PFSK-1 (cell line): ENCODE results near the gene IFI30.

Experiments used
- POLR2AphosphoS5 ChIP-seq: IDR thresholded peaks from 2 replicates; pipeline ENCODE4 v1.6.1; 2012; ENCODE audit warnings: low read depth, mild to moderate bottlenecking, control low read depth, low read length, moderate library complexity
- REST ChIP-seq, 2 experiments: IDR thresholded peaks; 2 replicates each; pipeline versions ENCODE4 v1.6.1 to v1.8.0; 2011 to 2012; ENCODE audit warnings: low read depth in 2 of 2, low read length in 2 of 2, control low read depth in 1 of 2, inconsistent platforms in 1 of 2, mild to moderate bottlenecking in 1 of 2, moderate library complexity in 1 of 2; ENCODE audit not compliant: insufficient read depth in 1 of 2
- SIN3A ChIP-seq: IDR thresholded peaks from 2 replicates; pipeline ENCODE4 v1.6.1; 2012; ENCODE audit warnings: mild to moderate bottlenecking, low read length, moderate library complexity, borderline replicate concordance; ENCODE audit not compliant: insufficient read depth
- TAF1 ChIP-seq: IDR thresholded peaks from 2 replicates; pipeline ENCODE4 v1.6.1; 2012; ENCODE audit warnings: low read length, control low read depth, borderline replicate concordance; ENCODE audit not compliant: insufficient read depth

GRCh38 chr19:18165794-18166544 lies 7.6 kb upstream of the IFI30 start:
- TF ChIP-seq REST (IDR thresholded peaks at IDR 0.05; ENCODE audit: insufficient read depth in 1 of 2, low read depth in 2 of 2, low read length in 2 of 2) (no peak), POLR2AphosphoS5 (no peak), TAF1 (no peak), SIN3A (no peak)
